Naive thymus-derived CD4-positive, alpha-beta T cell (primary cell): ENCODE results near the gene AFF2. TPM values are rescaled to one million over a fixed set of nuclear protein-coding genes. Genes with fewer than 3 reads are reported as not detected.

Experiments
- ATAC-seq: fragments of 150-1000 bp; cut with Tn5 transposase; 2 replicates; pipeline ENCODE4 v1.10.0; 2021; ENCODE audit warnings: mild to moderate bottlenecking, moderate library complexity
- CTCF ChIA-PET: fragments of 350-600 bp; sonication (Branson Sonifier 250); formaldehyde crosslinking; loops from one replicate; lab custom pipeline; 2021; ENCODE audit warnings: antibody characterized with exemption; lab: Charles Lee
- POLR2A ChIA-PET: fragments of 350-600 bp; sonication (Branson Sonifier 250); formaldehyde crosslinking; loops from one replicate; lab custom pipeline; 2021; ENCODE audit warnings: antibody characterized with exemption, inconsistent platforms; lab: Charles Lee
- DNase-seq, 9 donors: peaks; one replicate each; pipeline versions ENCODE4 v3.0.0 to v3.0.0-alpha.2; 2020 to 2022; ENCODE audit warnings: mixed read lengths in 1 of 9
- H3K27ac ChIP-seq: one replicate; pipeline ENCODE4 v1.7.0; 2013; ENCODE audit warnings: mild to moderate bottlenecking, low read depth, low read length, moderate library complexity
- H3K27me3 ChIP-seq, 2 donors: one replicate each; pipeline ENCODE4 v1.7.0; 2013; ENCODE audit warnings: low read length in 2 of 2, mild to moderate bottlenecking in 2 of 2, moderate library complexity in 2 of 2; ENCODE audit not compliant: control insufficient read depth in 2 of 2, insufficient read depth in 2 of 2
- H3K36me3 ChIP-seq, 3 experiments: 1 replicate in 2 of 3; 2 replicates in 1 of 3; pipeline ENCODE4 v1.7.0; 2013; ENCODE audit warnings: low read length in 3 of 3, mild to moderate bottlenecking in 3 of 3, moderate library complexity in 1 of 3; ENCODE audit not compliant: insufficient read depth in 3 of 3, control insufficient read depth in 2 of 3
- H3K4me1 ChIP-seq, 2 donors: one replicate each; pipeline ENCODE4 v1.7.0; 2013; ENCODE audit warnings: low read length in 2 of 2, mild to moderate bottlenecking in 2 of 2, moderate library complexity in 1 of 2; ENCODE audit not compliant: control insufficient read depth in 2 of 2, insufficient read depth in 2 of 2
- H3K4me3 ChIP-seq: 2 replicates; pipeline ENCODE4 v1.7.0; 2013; ENCODE audit warnings: mild to moderate bottlenecking, low read length
- H3K9me3 ChIP-seq, 3 experiments: 1 replicate in 2 of 3; 2 replicates in 1 of 3; pipeline ENCODE4 v1.7.0; 2013; ENCODE audit warnings: low read length in 3 of 3; ENCODE audit not compliant: control insufficient read depth in 2 of 3
- H3K27ac Mint-ChIP-seq, 9 donors: one replicate each; pipeline ENCODE4 v1.8.0; 2020 to 2022; ENCODE audit warnings: mixed read lengths in 9 of 9, mild to moderate bottlenecking in 8 of 9, moderate library complexity in 5 of 9, inconsistent platforms in 2 of 9
- H3K27me3 Mint-ChIP-seq, 5 donors: one replicate each; pipeline ENCODE4 v1.8.0; 2021 to 2022; ENCODE audit warnings: mixed read lengths in 5 of 5, mild to moderate bottlenecking in 1 of 5
- H3K36me3 Mint-ChIP-seq, 5 donors: one replicate each; pipeline ENCODE4 v1.8.0; 2020 to 2022; ENCODE audit warnings: mixed read lengths in 5 of 5, mild to moderate bottlenecking in 3 of 5, inconsistent platforms in 1 of 5
- H3K4me1 Mint-ChIP-seq, 7 donors: one replicate each; pipeline ENCODE4 v1.8.0; 2020 to 2022; ENCODE audit warnings: mixed read lengths in 7 of 7, mild to moderate bottlenecking in 3 of 7, inconsistent platforms in 1 of 7
- H3K4me3 Mint-ChIP-seq, 10 donors: one replicate each; pipeline ENCODE4 v1.8.0; 2020 to 2022; ENCODE audit warnings: mild to moderate bottlenecking in 10 of 10, mixed read lengths in 10 of 10, moderate library complexity in 6 of 10, inconsistent platforms in 2 of 10
- H3K9me3 Mint-ChIP-seq, 11 donors: one replicate each; pipeline ENCODE4 v1.8.0; 2020 to 2022; ENCODE audit warnings: mixed read lengths in 11 of 11, mild to moderate bottlenecking in 4 of 11, inconsistent platforms in 1 of 11, moderate library complexity in 1 of 11
- intact Hi-C, 2 donors: fragments of 100-400 bp; cut with micrococcal nuclease; formaldehyde crosslinking; loops; one replicate each; pipeline ENCODE4 v1.15.1; 2023
- polyA plus RNA-seq, 2 donors: library from polyadenylated mRNA; unstranded; fragments of 300-500 nt; fragmentation: Illumina TruSeq; gene quantifications; one replicate each; pipeline ENCODE4 v1.2.3, GENCODE V29; 2021
- total RNA-seq, 6 experiments: library from RNA in 5 of 6; stranded (reverse) in 5 of 6; gene quantifications; 1 replicate in 5 of 6; 2 replicates in 1 of 6; pipeline ENCODE4 v1.2.3 and lab custom pipeline; 2021 to 2026

Gene AFF2
- total and polyA plus RNA-seq, 7 experiments from 2014 or later, result 0.31 to 6.0 (median 2.8) TPM

DNA sequence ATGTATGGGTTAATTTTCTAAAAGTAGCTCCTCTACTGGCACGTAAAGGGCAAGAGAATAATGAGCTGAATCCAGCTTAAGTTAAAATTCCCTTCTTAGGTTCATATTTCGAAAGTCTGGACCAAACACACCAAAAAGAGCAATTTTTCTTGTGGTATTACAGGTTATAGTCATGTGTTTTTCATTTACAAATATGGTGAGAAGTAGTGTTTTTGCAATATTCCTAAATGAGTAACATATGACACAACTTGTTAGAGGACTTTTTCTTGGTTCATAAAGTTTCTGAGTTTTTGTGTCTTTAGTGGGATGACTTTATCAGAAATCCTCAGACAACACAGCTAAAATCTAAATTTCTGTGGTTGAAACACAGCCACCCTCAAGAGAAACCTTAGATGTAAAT is 172.1 kb downstream of the AFF2 start:
- peaks cover 0 to 31% (median 12%) of the 10 kb centered on the region in 11 donors for H3K9me3 Mint-ChIP-seq
- Histone ChIP-seq H3K4me3 (no peak overlapping the region), H3K4me1 (no peaks in the 10 kb centered on the region), H3K27ac (no peak overlapping the region), H3K27me3 (no peaks in the 10 kb centered on the region), H3K9me3 (peaks cover 0 to 12% (median 0%) of the 10 kb centered on the region in 3 experiments), H3K36me3 (no peaks in the 10 kb centered on the region)
- intact Hi-C loops, result no loop called here
- H3K27ac Mint-ChIP-seq, result no peak overlapping the region
- no peak overlapping the region for H3K4me3 Mint-ChIP-seq
- DNase-seq (no peak), ATAC-seq (no peak)
- CTCF ChIA-PET, result no interaction called here
- POLR2A ChIA-PET, result no interaction called here
- H3K27me3 Mint-ChIP-seq, result no peaks in the 10 kb centered on the region
- peaks cover 0 to 11% (median 6%) of the 10 kb centered on the region in 5 donors for H3K36me3 Mint-ChIP-seq
- no peaks in the 10 kb centered on the region for H3K4me1 Mint-ChIP-seq

DNA sequence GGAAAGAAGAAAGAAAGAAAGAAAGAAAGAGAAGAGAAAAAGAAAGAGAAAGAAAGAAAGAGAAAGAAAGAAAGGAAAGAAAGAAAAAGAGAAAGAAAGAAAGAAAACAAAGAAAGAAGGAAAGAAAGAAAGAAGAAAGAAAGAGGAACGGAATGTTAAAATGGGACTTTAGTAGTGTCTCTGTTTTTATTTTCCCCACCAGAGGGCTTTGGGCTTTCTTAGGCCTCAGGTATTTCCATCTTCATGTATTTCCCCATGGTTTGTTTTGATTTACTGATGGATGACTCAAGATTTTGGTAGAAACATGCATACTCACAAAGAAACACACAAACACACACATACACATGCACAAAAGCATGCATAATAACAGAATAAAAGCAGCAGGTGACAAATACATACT is 181.2 kb downstream of the AFF2 start:
- Histone ChIP-seq H3K27me3 (no peaks in the 10 kb centered on the region), H3K4me3 (no peak overlapping the region), H3K36me3 (no peaks in the 10 kb centered on the region), H3K27ac (no peak overlapping the region), H3K4me1 (no peaks in the 10 kb centered on the region), H3K9me3 (no peaks in the 10 kb centered on the region)
- Mint-ChIP-seq H3K36me3 (no peaks in the 10 kb centered on the region), H3K4me3 (no peak overlapping the region), H3K27ac (no peak overlapping the region), H3K27me3 (no peaks in the 10 kb centered on the region), H3K9me3 (no peaks in the 10 kb centered on the region), H3K4me1 (no peaks in the 10 kb centered on the region)
- intact Hi-C loops, result no loop called here
- ATAC-seq, result no peak
- no peak for DNase-seq
- POLR2A ChIA-PET, result no interaction called here
- CTCF ChIA-PET, result no interaction called here

- Histone ChIP-seq H3K9me3 (no peaks in the 10 kb centered on the region), H3K36me3 (no peaks in the 10 kb centered on the region), H3K27me3 (no peaks in the 10 kb centered on the region), H3K27ac (no peak overlapping the region), H3K4me1 (no peaks in the 10 kb centered on the region), H3K4me3 (no peak overlapping the region)
- Mint-ChIP-seq H3K9me3 (no peaks in the 10 kb centered on the region), H3K4me1 (no peaks in the 10 kb centered on the region), H3K27me3 (no peaks in the 10 kb centered on the region), H3K27ac (no peak overlapping the region), H3K36me3 (no peaks in the 10 kb centered on the region), H3K4me3 (no peak overlapping the region)
- DNase-seq, result no peak
- no peak for ATAC-seq
- intact Hi-C loops, result no loop called here
- ChIA-PET CTCF (no interaction called here), POLR2A (no interaction called here)
Measured at GRCh38 chrX:148682206-148682605, 181.8 kb downstream of the AFF2 start.

DNA sequence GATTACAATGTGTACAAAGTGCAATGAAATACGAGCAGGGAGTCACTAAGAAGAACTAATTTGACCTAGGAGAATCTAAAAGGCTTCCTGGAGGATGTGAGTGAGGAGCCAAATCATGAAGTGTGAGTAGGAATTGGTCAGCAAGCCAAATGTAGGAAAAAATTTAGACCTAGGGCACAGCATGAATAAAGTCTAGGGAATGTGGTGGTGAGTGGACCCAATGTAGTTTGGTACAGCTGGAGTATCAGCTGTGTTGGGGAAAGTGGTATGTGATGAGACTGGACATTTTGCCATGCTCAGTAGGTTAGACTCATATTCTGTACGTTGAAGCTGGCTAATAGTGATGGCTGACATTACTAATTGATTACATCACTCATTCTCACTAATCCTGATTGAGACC is 191.0 kb downstream of the AFF2 start:
- no peak overlapping the region for H3K4me3 Mint-ChIP-seq
- ATAC-seq (no peak), DNase-seq (no peak)
- intact Hi-C loops, result no loop called here
- H3K9me3 ChIP-seq, result no peaks in the 10 kb centered on the region
- POLR2A ChIA-PET, result no interaction called here
- no peak overlapping the region for H3K4me3 ChIP-seq
- H3K4me1 Mint-ChIP-seq, result peaks cover 0 to 2% (median 0%) of the 10 kb centered on the region in 7 donors
- no peak overlapping the region for H3K27ac ChIP-seq
- peaks cover 0 to 3% (median 0%) of the 10 kb centered on the region in 11 donors for H3K9me3 Mint-ChIP-seq
- no peaks in the 10 kb centered on the region for H3K36me3 Mint-ChIP-seq
- H3K27ac Mint-ChIP-seq, result no peak overlapping the region
- H3K27me3 ChIP-seq, result no peaks in the 10 kb centered on the region
- H3K4me1 ChIP-seq, result no peaks in the 10 kb centered on the region
- CTCF ChIA-PET, result no interaction called here
- H3K36me3 ChIP-seq, result no peaks in the 10 kb centered on the region
- H3K27me3 Mint-ChIP-seq, result no peaks in the 10 kb centered on the region

GRCh38 chrX:148695255-148695654 is 194.8 kb downstream of the AFF2 start:
- no peak overlapping the region for H3K27ac Mint-ChIP-seq
- H3K27me3 Mint-ChIP-seq, result no peaks in the 10 kb centered on the region
- no peaks in the 10 kb centered on the region for H3K36me3 ChIP-seq
- ChIA-PET CTCF (no interaction called here), POLR2A (no interaction called here)
- H3K27ac ChIP-seq, result no peak overlapping the region
- H3K9me3 ChIP-seq, result no peaks in the 10 kb centered on the region
- H3K4me3 Mint-ChIP-seq, result no peak overlapping the region
- H3K4me1 ChIP-seq, result no peaks in the 10 kb centered on the region
- DNase-seq (no peak), ATAC-seq (no peak)
- H3K4me1 Mint-ChIP-seq, result no peaks in the 10 kb centered on the region
- intact Hi-C loops, result no loop called here
- H3K4me3 ChIP-seq, result no peak overlapping the region
- H3K36me3 Mint-ChIP-seq, result no peaks in the 10 kb centered on the region
- no peaks in the 10 kb centered on the region for H3K27me3 ChIP-seq
- peaks cover 0 to 3% (median 0%) of the 10 kb centered on the region in 11 donors for H3K9me3 Mint-ChIP-seq

- no peaks in the 10 kb centered on the region for H3K27me3 ChIP-seq
- no peaks in the 10 kb centered on the region for H3K36me3 Mint-ChIP-seq
- no peak overlapping the region for H3K27ac Mint-ChIP-seq
- no peak overlapping the region for H3K4me3 ChIP-seq
- H3K9me3 ChIP-seq, result no peaks in the 10 kb centered on the region
- ChIA-PET POLR2A (no interaction called here), CTCF (no interaction called here)
- H3K36me3 ChIP-seq, result no peaks in the 10 kb centered on the region
- H3K9me3 Mint-ChIP-seq, result peaks cover 0 to 3% (median 0%) of the 10 kb centered on the region in 11 donors
- no peaks in the 10 kb centered on the region for H3K4me1 ChIP-seq
- no peaks in the 10 kb centered on the region for H3K27me3 Mint-ChIP-seq
- intact Hi-C loops, result no loop called here
- no peak overlapping the region for H3K4me3 Mint-ChIP-seq
- DNase-seq, result no peak
- no peak for ATAC-seq
- H3K27ac ChIP-seq, result no peak overlapping the region
- no peaks in the 10 kb centered on the region for H3K4me1 Mint-ChIP-seq
Measured at GRCh38 chrX:148698221-148698620, 197.8 kb downstream of the AFF2 start.

DNA sequence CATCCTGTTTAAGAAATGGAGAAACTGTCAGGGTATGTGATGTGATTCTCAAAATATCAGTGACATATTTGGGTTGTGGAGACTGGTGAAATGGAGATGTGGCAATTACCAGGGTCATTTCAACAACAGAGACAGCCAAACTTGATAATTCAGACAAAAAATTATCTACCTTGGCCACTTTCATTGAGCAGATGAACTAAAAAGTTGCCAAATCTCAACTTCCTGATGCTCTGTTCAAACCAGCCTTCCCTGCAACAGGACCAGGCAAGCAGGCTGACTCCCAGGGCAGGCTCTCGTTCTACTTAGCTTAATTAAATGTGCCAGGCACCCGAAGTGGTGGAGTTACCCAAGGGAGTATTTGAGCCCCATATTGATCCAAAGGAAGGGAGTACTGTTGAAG is 199.6 kb downstream of the AFF2 start:
- H3K27ac ChIP-seq, result no peak overlapping the region
- Mint-ChIP-seq H3K27ac (no peak overlapping the region), H3K4me1 (no peaks in the 10 kb centered on the region), H3K36me3 (no peaks in the 10 kb centered on the region), H3K27me3 (no peaks in the 10 kb centered on the region), H3K4me3 (no peak overlapping the region), H3K9me3 (peaks cover 0 to under 1% (median 0%) of the 10 kb centered on the region in 11 donors)
- CTCF ChIA-PET, result no interaction called here
- H3K4me3 ChIP-seq, result no peak overlapping the region
- intact Hi-C loops, result no loop called here
- POLR2A ChIA-PET, result no interaction called here
- H3K9me3 ChIP-seq, result no peaks in the 10 kb centered on the region
- H3K4me1 ChIP-seq, result no peaks in the 10 kb centered on the region
- DNase-seq, result no peak
- no peaks in the 10 kb centered on the region for H3K36me3 ChIP-seq
- no peak for ATAC-seq
- H3K27me3 ChIP-seq, result no peaks in the 10 kb centered on the region
